B cell (primary cell): ENCODE data around the gene JAG2.

Experiments
- EZH2 ChIP-seq: IDR thresholded peaks from 2 replicates; pipeline ENCODE4 v1.6.1; 2012; ENCODE audit warnings: borderline replicate concordance, low read depth, mild to moderate bottlenecking, moderate library complexity, low read length; ENCODE audit not compliant: insufficient read depth, poor library complexity, severe bottlenecking
- TF ChIP-seq, protein P1 (sequence below): fragments of 200-600 bp; IDR thresholded peaks from one replicate; pipeline ENCODE4 v1.8.0; 2022; ENCODE audit warnings: antibody characterized with exemption, mild to moderate bottlenecking

DNA sequence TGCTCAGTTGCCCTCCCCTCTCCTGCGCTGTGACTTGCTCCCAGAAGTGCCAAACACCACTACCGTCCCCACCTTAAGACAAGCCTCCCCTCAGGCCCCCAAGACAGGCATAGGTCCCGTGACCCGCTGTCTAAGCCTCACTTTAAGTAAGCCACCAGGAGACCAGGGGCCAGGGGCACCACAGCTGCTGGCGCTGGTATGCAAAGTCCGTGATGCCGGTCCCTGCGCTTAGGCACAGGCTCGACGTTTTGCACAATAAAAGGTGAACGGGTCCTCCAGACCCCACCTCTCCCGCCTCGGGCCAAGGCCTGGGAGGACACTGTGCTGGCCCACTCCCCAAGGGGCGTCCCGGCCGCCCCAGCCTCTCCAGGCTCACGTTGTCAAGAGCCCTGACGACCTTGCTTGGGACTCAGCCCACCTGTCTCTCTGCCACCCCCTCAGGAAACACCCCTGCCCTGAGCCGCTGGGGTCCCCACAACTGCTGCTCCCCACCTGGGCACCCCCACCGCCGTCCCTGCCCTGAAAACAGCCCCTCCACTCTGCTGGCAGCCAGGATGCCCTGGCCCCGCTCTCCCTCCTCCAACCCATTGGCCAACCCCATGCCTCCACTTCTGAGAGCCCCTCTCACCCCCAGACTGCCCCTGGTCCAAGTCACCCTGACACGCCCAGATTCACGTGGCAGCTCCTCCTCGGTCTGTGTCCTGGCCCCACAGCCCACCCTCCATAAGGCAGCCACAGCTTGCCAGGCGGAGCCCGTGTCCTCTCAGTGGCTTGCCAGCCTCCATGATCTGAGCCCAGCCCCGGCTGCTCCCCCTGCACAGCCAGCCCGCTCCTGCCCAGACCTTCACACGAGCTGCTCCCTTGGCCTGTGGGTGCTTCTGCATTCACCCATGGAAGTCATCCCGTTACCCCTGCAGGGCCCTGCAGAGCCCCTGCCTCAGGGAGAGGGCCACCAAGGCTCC, 11.9 kb downstream of the JAG2 start:
- TF ChIP-seq, protein P1, sequence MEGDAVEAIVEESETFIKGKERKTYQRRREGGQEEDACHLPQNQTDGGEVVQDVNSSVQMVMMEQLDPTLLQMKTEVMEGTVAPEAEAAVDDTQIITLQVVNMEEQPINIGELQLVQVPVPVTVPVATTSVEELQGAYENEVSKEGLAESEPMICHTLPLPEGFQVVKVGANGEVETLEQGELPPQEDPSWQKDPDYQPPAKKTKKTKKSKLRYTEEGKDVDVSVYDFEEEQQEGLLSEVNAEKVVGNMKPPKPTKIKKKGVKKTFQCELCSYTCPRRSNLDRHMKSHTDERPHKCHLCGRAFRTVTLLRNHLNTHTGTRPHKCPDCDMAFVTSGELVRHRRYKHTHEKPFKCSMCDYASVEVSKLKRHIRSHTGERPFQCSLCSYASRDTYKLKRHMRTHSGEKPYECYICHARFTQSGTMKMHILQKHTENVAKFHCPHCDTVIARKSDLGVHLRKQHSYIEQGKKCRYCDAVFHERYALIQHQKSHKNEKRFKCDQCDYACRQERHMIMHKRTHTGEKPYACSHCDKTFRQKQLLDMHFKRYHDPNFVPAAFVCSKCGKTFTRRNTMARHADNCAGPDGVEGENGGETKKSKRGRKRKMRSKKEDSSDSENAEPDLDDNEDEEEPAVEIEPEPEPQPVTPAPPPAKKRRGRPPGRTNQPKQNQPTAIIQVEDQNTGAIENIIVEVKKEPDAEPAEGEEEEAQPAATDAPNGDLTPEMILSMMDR: no peak
- TF ChIP-seq EZH2: no peak
